NCI-H146 treated with DMSO at 0.1 percent for 48 hours (cell line): ENCODE measurements around the gene CTSO.
"Not testable (repeated sequence)": the region's sequence is repeated elsewhere in the genome, so short reads cannot be mapped to it uniquely, and the experiment has no call there.

ENCODE experiments used
- DNase-seq: peaks from one replicate; lab custom pipeline; 2025; ENCODE audit not compliant: unreplicated experiment; lab: John Stamatoyannopoulos, UW

CTSO gene

DNA sequence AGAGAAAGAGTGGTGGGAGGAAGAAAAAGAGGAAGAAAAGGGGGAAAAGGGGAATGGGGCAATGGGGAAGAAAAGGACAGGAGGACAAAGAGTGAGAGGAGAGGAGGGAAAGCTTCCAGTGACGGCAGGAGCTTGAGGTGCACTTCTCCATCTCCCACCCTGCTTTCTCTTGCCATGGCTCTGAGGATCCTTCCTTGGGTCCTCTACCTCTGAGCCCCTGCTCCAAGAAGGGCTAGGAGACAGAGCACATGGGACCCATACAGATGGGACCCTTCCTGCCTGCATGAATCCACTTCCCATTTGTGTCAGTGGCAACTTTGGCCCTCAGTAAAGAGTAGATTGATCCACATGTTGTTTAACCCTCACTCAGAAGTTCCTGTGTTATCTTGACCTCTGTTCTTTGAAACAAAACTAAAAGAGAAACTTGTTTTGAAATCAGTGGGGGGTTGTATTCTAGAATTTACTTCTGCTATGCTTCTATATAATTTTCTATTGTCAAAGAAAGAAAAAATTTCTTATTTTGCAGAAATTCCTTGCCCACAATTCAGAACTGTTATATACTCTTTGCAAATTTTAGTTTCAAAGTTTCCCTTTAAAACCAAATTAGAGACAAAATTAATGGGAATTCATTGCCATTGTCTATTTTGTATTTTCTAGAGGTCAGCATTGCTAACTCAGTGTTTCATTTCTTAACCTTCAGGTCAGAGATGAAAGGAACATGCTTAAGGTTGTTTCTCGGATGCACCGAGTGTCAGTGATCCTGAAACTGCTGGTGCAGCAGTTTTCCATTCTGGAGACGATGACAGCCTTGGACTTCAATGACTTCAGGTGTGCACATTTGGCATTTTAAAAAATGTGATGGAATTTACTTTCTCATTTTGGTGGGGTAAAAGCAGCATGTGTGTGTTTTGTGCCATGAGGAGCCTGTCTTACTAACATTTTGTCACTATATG lies 45.2 kb downstream of the CTSO start:
- no peak for DNase-seq

GRCh38 chr4:155907556-155907955 lies 46.1 kb downstream of the CTSO start:
- no peak for DNase-seq

GRCh38 chr4:155906554-155907247 lies 47.0 kb downstream of the CTSO start:
- DNase-seq: no peak

GRCh38 chr4:155904331-155904730 lies 49.3 kb downstream of the CTSO start:
- DNase-seq: no peak

GRCh38 chr4:155903453-155903852 lies 50.2 kb downstream of the CTSO start, which contains the start of gene TDO2:
TDO2 (plus strand) TSS chr4:155903696; CDS start chr4:155903759, 63 bp downstream.
- no peak for DNase-seq

GRCh38 chr4:155901013-155901412 lies 52.7 kb downstream of the CTSO start:
- no peak for DNase-seq

- DNase-seq: no peak
These were observed 53.3 kb downstream of the CTSO start for GRCh38 chr4:155900381-155900780.

DNA sequence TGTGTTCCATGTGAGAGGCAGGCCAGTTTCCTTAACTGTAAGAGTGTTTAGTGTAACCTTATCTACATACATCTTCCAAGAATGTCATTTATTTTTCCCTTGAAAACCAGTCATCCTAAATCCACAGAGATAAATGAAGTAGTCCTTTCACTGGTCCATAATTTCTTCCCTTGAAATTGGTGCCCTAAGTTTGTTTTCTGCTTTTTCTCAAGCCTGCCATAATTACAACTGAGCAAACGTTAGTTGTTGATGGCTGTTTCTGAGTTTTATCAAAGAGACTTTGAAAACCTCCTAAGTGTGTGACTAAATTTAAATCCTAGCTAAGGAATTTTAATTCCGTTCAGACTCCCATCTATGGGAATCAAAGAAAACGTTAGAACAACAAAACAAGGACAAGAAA lies 53.8 kb downstream of the CTSO start:
- DNase-seq: no peak

DNA sequence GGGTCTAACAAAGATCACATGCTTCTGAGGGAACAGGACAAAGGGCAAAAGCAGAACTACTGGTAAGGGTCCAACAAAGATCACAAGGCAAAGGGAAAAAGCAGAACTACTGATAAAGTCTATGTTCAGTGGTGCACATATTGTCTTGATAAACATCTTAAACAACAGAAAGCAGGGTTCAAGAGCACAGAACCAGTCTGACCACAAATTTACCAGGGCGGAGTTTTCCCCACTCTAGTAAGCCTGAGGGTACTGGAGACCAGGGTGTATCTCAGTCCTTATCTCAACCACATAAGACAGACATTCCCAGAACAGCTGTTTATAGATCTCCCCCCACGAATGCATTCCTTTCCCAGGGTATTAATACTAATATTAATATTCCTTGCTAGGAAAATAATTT lies 55.3 kb downstream of the CTSO start:
- not testable (repeated sequence) for DNase-seq

GRCh38 chr4:155891058-155891457 lies 62.6 kb downstream of the CTSO start:
- DNase-seq: no peak

- no peak for DNase-seq
These were observed 63.7 kb downstream of the CTSO start for GRCh38 chr4:155889946-155890345.

DNA sequence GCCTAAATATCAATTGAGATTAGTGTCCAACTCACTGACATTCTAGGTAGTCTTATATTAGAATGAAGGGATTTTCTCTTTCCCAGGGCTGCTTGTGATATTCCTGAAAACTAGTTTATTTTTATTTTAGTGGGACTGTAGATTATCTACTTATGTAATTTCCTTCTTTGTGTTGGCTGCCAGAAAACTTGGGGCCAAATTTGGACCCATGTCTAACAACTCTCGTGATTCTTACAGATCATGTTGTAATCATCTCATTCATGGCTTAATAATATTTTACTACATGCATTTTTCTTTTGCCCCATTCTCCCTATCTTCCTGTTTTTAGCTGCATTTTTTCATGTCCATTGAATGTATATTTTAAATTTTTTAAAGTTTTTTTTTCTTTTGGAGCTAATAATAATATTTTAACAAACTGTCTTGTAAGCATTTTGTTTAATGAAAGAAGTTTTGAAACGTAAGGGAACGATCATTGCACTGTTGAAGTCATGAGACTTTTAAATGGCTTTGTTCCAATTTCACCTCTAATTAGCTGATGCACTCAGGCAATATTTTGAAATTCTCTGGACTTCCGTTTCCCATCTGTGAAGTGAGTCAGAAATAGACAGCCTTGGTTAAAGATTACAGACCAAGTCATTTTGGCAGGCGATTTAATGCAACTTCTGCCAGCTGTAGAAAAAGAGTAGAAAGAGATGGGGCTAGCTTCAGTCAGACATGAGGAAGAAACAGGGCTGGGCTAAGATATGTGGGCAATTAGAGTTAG lies 64.5 kb downstream of the CTSO start:
- DNase-seq: no peak

DNA sequence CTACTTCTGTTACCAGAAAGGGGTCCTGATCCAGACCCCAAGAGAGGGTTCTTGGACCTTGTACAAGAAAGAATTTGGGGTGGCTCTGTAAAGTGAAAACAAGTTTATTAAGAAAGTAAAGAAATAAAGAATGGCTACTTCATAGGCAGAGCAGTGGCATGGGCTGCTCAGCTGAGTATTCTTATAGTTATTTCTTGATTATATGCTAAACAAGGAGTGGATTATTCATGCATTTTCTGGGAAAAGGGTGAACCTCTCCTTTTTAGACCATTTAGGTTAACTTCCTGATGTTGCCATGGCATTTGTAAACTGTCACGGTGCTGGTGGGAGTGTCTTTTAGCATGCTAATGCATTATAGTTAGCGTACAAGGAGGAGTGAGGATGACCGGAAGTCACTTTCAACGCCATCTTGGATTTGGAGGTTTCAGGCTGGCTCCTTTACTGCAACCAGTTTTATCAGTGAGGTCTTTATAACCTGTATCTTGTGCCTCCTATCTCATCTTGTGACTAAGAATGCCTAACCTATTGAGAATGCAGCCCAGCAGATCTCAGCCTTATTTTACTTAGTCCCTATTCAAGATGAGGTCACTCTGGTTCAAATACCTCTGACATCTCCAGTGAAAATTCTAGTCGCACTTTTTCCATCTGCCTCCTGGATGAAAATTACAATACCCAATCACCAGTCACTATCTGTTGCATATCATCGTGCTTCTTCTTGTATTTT lies 65.7 kb downstream of the CTSO start:
- DNase-seq: no peak

DNA sequence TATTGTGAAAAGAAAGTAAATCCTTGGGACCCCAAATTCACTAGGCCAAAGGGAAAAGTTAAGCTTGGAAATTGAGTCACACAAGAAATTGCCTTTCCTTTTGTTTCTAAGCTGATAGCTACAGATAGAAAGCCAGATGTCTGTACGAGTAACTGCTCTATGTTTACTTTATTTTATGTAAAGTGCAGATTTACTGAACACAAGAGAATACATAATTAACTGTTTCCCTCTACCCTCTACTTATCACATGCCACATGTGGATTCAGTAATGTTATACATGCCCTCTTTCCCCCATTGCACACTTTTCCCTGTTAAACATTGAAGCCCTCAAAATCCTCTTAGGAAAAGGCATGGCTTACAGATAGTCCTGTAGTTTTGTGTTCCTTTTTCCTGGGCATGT lies 66.6 kb downstream of the CTSO start:
- DNase-seq: no peak

- no peak for DNase-seq
These were observed 68.0 kb downstream of the CTSO start for GRCh38 chr4:155885666-155886065.

GRCh38 chr4:155883895-155884294 lies 69.8 kb downstream of the CTSO start:
- DNase-seq: no peak

DNA sequence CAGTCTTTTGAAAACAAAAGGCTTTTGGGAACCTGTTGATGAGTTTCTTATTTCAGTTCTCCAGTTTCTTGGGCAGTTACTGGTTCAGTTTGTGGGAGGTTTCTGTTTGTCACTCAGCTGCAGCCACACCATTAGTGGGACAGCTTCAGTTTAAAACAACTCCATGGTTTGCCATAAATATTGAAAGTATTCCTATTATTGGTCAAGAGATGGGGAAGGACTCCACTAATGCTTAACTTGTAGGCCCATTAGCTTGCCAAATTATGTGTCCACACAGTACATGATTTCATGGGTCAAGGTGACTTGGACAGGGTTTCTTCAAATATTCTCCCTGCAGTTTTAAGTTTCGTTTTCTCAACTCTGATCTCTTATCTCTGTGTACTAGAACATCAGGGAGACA lies 72.1 kb downstream of the CTSO start:
- DNase-seq: no peak

DNA sequence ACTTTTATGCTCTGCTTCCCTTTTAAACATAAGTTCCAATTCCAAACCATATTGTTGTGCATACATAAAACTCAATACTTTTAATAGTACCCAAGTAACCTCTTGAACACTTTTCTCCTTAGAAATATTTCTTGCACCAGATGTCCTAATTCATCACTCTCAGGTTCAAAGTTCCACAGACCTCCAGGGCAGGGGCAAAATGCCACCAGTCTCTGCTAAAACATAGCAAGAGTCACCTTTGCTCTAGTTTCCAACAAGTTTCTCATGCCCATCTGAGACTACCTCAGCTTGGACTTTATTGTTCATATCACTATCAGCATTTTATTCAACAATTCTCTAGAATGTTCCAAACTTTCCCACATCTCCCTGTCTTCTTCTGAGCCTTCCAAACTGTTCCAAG lies 73.9 kb downstream of the CTSO start:
- no peak for DNase-seq

- no peak for DNase-seq
These were observed 75.1 kb downstream of the CTSO start for GRCh38 chr4:155878611-155879010.

GRCh38 chr4:155877971-155878370 lies 75.7 kb downstream of the CTSO start:
- no peak for DNase-seq

DNA sequence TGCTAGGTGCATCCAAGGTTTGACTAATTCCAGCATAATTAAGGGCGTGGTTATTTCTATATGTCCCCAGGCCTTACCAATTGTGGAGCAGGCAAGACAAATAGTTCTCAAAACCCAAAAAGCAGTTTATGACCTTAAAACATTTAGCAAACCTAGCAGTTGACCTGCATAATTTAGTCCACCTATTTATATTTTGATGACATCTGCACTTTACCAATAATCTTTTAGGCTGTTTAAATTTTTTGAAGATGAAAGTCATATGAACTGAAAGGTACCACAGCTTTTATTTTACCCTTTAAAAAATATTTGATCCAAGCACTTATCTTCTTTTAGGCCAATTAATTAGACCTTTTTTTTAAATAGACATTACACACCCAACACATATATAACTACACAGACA lies 77.8 kb downstream of the CTSO start:
- DNase-seq: no peak
